ENCODE data around the gene COPA.
"Not testable (repeated sequence)": the region's sequence is repeated elsewhere in the genome, so short reads cannot be mapped to it uniquely, and the experiment has no call there.

The COPA gene

GRCh38 chr1:160328184-160328583 is 14.9 kb downstream of the COPA start:
- DNase-seq: peak in 15 of 56 donors; percentile 9 to 34 (median 21)

DNA sequence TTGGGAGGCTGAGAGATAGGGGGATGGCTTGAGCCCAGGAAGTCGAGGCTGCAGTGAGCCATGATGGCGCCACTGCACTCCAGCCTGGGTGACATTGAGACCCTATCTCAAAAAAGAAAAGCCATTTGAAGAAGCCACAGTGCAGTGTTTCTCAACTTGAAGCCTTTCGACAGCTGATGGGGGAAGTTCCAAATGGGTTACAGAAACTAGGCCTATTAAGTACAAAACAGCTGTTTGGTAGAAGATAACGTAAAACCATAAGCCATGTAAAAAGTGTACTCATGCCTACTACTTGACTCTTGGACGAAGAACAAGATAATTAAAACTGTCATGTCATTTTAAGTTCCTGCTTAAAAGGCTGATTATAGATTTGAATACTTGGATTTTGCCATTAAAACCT is 16.6 kb downstream of the COPA start:
- no peak for DNase-seq

- no peak for DNase-seq
Measured at GRCh38 chr1:160325252-160325651, 17.8 kb downstream of the COPA start.

- no peak for DNase-seq
Measured at GRCh38 chr1:160322831-160323230, 20.2 kb downstream of the COPA start.

- no peak for DNase-seq
Measured at GRCh38 chr1:160315359-160315758, 27.7 kb downstream of the COPA start.

DNA sequence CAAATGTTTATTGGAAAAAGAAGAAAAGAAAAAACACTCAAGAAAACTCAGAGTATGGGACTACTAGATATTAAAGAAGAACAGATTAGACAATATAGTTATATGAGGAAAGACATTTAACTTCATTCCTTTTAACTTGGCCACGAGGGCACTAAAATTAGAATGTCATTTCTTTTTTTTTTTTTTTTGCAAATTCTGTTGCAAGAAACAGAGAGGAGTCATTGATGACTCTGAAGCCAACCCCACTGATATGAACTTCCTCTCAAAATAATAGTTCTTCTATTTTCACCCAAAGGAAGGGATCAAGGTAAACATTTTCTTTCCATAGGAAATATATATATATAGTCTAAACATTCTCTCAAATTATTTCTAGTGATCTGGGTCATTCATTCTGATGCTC is 33.5 kb downstream of the COPA start:
- DNase-seq: no peak

DNA sequence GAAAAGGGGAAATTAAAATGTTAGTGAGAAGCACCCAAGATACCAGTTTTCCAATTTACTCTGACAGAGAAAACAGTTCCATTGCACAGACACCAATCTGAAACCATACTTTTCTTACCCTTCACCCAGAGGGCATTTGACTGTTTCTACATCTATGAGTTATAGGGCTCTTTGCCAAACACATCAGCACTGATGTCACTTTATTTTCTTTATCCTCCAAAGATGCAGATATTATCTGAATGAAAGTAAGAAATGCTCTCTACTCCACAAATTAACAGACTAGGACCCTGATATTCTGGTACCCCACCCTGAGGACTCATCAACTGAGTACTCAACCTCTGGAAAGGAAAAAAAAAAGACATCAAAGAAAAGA is 33.9 kb downstream of the COPA start:
- no peak for DNase-seq

GRCh38 chr1:160308451-160309184 is 34.4 kb downstream of the COPA start:
- DNase-seq: no peak

DNA sequence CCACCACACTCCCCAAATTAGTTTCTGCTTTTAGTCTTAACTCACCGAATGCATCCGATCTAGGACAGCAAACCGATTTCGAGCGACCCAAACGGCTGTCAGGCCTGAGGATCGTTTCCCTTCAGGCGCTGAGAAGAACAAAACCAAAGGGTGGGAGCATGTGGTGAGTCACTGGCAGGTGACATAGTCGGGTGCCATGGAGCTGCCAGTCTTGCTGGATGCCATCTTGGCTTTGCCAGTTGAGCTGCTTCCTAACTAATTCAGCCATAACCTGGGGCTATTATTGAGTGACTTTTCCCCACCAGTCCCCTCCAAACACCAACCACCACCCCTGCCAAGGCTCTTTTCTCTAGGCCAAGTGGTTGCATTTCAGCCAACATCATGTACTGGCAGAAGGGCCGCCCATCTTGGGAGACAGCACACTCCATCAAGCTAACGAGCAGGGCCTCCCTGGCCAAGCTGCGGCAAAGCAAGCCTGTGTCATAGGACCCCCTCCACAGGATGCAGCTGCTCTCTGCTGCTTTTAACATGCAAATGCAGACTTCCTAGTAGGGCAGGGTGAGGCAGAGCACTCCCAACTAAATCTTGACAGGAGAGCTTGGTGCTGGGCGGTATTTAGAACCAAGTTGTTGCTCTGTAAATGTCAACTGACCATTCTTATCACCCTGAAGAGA is 35.8 kb downstream of the COPA start:
- DNase-seq: peak in 2 of 56 donors; percentile 11 to 38

DNA sequence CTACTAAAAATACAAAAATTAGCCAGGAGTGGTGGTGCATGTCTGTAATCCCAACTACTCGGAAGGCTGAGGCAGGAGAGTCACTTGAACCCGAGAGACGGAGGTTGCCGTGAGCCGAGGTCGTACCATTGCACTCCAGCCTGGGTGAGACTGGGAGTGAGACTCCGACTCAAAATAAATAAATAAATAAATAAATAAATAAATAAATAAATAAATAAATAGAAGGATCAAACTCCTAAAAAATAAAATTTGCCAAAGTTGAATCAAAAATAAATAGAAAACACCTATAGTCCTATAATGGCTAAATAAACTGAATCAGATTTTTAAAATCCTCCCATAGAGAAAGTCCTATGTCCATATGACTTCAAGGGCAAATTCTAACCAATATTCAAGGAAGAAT is 42.9 kb downstream of the COPA start:
- DNase-seq: no peak

DNA sequence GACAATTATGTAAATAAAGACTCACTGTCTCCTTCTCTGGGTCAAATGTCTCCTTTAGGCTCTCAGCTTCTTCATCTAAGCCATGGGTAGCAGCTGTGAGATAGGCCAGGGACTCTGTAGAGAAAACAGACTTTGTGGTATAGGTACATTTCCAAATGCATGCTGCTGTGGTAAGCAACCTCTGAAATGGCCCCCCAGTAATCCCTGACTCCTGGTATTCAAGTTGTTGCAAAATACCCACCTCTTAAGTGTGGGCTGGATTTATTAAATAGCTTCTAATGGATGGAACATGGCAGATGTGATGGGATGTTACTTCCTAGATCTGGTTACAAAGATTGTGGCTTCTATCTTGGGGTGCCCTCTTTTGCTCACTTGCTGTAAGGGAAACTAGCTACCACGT is 47.0 kb downstream of the COPA start:
- DNase-seq: no peak

DNA sequence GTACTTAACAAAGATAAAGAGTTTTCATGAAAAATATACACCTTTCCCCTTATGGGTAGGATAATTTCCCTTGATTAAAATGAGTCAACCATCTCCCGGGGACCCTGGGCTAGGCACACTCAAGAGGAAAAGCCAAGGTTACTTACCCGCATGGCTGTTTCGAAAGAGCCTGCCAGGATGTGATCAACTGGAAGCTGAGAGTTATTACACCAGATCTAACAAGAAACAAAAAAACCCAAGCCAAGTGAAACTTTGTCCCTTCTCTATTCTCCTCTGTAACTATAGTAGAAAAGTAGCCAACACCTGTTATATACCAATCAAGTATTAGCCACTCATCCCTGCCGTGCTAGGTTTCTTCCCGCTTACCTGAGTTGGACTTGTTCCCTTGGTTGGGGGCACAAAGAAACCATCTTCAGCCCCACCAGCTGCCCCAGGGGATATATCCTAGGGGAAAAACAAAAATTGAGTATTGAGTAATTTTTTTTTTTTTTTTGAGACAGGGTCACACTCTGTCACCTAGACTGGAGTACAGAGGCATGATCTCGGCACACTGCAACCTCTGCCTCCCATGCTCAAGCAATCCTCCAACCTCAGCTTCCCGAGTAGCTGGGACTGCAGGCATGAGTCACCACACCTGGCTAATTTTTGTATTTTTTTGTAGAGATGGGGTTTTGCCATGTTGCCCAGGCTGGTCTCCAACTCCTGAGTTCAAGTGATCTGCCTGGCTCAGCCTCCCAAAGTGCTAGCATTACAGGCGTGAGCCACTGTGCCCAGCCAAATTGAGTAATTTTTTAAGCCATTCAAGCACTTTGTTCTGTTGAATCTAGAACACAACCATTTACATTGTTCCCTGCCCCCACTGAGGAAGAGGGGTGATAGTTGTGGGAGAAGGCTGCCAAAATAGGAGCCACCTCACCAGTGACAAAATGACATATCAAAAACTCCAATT is 49.8 kb downstream of the COPA start:
- peak in 1 of 56 donors; percentile 9 for DNase-seq

- peak in 53 of 56 donors; percentile 1 to 83 (median 35) for DNase-seq
Measured at GRCh38 chr1:160291248-160292220, 51.5 kb downstream of the COPA start.

DNA sequence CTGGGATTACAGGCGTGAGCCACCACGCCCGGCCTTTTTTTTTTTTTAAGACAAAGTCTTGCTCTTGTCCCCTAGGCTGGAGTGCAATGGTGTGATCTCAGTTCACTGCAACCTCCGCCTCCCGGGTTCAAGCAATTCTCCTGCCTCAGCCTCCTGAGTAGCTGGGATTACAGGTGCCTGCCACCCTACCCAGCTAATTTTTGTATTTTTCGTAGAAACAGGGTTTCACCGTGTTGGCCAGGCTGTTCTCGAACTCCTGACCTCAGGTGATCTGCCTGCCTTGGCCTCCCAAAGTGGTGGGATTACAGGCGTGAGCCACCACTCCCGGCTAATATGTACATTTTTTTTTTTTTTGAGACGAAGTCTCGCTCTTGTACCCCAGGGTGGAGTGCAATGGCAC is 55.3 kb downstream of the COPA start:
- not testable (repeated sequence) for DNase-seq

DNA sequence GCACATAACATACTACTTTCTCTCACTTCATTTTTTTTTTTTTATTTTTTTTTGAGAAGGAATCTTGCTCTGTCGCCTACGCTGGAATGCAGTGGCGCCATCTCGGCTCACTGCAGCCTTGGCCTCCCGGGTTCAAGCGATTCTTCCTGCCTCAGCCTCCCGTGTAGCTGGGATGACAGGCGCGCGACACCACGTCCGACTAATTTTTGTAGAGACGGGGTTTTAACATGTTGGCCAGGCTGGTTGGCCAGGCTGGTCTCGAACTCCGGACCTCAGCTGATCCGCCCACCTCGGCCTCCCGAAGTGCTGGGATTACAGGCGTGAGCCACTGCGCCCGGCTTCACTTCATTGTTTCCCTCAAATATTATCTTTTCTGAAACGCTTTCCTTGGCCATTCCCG is 57.5 kb downstream of the COPA start:
- peak in 1 of 56 donors; percentile 8 for DNase-seq

DNA sequence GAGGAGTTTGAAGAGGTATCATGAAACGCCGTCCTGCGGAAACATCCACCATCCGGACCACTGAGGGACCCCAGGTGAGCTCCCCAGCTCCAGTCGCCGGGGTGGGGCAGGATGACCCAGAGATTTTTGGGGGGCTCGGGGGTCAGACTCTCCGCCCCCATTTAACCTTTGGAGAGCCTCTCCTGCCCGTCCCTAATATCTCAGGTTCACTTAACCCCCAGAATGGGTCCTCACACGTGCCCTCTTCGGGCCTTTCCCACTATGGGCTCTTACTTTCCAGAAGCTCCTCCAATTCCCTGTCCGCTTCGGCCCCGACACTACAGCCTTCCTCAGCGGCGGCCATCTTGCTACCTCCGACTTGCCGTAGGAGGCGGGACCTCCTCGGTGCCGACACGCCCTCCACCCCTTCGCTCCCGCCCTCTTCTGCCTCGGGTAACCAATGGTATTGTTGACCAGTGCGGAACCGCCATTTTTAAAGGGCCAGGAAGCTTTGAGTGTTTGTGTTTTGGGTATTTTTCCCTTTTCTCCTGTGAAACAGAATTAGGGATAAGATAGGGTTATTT is 58.2 kb downstream of the COPA start, which contains the start of gene PEX19:
TSS of gene PEX19 (minus strand) at position 352 of the 563 bp plus-strand sequence. CDS start at position 343, 9 bp downstream.
- DNase-seq: peak; percentile 59 to 97 (median 89)

DNA sequence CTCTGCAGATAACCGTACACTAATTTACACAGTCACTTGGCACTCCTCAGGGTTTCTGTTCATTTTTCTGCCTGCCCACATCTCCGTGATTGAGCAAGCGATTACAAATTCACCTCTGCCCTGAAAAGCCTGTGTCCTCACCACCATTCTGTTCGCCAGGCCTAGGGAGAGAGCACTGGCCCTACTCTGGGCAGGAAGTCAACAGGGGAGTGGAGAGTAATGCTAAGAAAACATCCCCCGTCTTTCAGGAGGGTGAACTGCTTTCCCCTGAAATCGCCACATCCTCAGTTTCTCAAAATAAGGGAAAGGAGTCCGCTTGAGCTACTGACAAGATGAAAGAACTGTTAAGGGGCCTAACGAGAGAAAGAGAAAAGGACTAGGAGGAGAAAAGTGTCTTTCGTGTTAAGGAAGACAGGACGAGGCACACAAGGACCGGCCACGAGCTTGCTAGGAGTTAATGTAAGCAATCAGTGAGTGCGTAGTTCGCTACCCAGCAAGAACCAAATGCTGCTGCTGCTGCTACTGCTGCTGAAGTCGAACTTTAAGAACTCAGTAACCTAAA is 58.7 kb downstream of the COPA start:
- DNase-seq: no peak

GRCh38 chr1:160282807-160283206 is 60.2 kb downstream of the COPA start:
- no peak for DNase-seq

- DNase-seq: no peak
Measured at GRCh38 chr1:160277987-160278386, 65.1 kb downstream of the COPA start.

DNA sequence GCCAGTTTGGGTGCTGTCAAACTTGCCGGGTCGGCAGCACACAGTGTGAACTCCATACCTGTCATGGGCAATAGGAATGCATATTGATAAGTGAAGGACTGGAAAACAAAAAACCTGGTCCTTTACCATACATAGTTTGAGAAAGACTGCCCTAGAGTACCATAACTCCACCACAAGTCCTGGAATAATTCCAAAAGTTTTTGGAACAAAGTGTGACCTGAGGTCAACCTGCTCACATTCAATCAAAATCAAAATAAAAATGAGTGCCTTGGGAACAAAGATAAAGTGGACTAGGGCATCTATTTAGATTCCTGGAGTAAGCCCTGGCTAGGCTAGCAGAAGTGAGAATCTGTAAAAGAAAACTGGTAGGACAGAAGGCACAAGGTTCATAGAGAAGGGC is 65.7 kb downstream of the COPA start:
- DNase-seq: no peak

All from nucleus accumbens (tissue), 56 donors.